ENCODE measurements around the gene CATSPER4. TPM values are rescaled to one million over a fixed set of nuclear protein-coding genes. Genes with fewer than 3 reads are reported as not detected.

CATSPER4 gene
- not detected for total RNA-seq

- DNase-seq (ENCODE audit: low spot score in 2 of 2) = no peak
- FAIRE-seq = no peak
Observed at GRCh38 chr1:26190373-26190987, at the start of gene CATSPER4. TSS of gene CATSPER4 (plus strand) at chr1:26190602. CDS start at chr1:26190628, 26 bp downstream.

GRCh38 chr1:26142159-26142558, 48.2 kb upstream of the CATSPER4 start:
- FAIRE-seq (no peak), DNase-seq (ENCODE audit: low spot score in 2 of 2) (no peak)

DNA sequence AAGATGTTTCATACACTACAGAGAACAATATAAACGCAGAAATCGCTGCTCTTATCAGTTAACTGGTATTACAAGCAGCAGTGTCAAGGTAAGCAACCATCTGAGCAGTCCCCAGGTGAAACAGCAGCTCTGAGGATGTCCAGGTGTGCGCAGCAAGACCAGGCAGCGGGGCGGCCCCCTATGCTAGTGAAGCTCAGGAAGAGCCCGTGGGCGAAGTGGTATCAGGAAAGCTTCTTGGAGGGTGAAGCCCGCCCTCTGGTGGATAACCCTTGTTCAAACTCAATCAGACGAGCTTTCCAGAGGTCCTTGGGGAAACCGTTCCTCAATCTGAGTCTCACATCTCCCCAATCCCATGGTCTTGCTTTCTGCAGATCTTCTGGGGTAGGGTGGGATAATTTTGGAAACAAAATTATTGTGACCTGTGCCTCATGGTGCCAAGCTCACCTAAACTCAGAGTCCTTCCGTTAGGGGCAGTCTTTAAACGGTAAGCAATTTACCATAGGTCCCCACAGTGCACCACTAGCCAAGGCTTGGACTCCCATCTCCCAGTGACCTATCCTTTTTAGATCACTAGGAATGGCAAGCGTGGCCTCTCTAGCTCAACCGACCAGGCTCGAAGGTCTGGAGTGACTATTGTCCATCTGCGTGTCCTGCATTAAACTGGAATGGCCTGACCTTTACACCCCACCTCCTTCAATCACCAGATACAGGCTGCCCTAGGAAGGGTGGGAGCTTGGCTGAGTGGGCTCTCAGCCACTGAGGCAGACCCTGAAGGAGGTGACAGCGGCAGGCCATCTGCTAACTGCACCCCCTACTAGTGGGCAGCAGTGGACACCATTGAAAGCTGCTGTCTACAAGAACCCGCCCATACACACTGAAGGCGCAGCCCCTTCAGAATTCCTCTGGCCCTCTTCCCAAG, 45.1 kb upstream of the CATSPER4 start:
- FAIRE-seq (no peak), DNase-seq (ENCODE audit: low spot score in 2 of 2) (peak; percentile 48 to 70)

DNA sequence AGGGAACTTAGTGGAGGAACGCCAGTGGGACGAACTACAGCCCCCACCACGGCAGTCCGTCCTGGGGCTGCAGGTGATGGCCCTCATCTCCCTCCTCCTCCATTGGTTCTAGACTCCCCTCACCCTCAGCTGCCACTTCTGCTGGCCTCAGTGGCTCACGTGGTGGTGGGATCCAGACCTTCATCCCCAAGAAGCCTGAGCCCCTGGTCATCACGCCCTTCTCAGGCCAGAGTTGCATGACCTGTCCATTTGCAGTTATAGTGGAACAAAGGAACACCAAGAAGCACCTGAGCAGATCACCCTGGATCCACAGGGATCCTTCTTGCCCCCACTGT, 44.5 kb upstream of the CATSPER4 start:
- DNase-seq (ENCODE audit: low spot score in 2 of 2) (no peak), FAIRE-seq (no peak)

DNA sequence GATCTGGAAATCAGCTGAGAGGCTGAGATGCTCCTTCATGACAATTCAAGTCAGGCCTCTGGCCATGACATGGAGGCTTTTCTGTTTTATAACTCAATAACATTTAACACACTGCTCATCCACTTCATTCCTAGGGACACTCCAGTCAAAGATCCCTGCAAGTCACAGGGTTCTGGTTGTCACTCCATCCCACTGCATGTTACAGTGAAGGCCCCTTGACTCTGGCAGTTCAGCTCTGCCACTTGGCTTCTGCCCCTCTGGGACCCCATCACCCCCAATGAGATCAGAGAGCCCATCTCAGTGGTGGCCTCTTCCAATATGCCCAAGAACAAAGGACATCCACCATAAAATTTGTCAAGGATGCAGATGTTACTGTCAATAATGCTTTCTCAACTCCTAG, 41.5 kb upstream of the CATSPER4 start:
- no peak for FAIRE-seq

DNA sequence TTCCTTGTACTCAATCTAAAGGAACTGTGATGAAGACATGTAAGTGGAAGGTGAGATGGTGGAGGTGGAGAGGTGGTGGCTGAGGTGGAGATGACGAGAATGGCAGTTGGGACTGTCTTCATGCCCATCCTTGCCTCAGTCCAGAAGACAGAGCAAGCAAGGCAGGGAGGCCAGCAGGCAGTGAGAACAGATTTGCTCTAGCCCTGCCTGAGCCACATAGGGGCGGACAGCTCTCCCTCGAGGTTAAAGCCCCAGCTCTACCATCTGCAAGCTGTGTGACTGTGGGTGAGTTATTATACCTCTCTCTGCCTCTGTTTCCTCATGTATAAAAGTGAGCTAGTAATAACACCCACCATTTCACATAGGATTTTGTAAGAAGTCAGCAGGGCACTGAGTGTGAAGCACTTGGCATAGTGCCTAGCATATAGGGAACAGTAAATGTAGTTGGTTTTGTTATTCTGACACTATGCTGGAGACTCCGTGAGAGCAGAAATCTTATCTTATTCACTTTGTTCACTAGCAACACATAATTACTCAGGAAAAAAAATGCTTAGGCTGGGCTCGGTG, 36.4 kb upstream of the CATSPER4 start:
- FAIRE-seq (no peak), DNase-seq (ENCODE audit: low spot score in 2 of 2) (no peak)

More for the DNA sequence above, 41.5 kb upstream of the CATSPER4 start:
- no peak for DNase-seq (ENCODE audit: low spot score in 2 of 2)

DNA sequence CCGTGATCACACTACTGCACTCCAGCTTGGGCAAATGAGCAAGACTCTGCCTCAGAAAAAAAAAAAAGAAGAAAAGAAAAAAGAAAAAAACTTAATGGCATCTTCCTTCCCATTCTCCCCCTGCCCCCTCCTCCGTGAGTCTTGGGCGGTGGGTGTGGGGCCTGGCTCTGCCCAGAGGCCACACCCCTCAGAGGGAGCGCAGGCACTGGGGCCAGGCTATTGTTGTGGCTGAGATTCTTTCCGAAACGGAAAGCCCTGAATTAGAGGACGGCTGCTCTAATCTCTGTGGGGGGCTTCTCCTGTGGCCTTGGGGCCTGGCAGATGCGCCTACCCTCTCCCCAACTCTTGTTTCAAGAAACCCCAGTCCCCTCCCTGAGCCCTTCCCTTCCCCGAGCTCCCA, 35.7 kb upstream of the CATSPER4 start:
- no peak for DNase-seq (ENCODE audit: low spot score in 2 of 2)
- FAIRE-seq = no peak

- DNase-seq (ENCODE audit: low spot score in 2 of 2) (no peak), FAIRE-seq (no peak)
Observed at GRCh38 chr1:26155370-26156284, 34.8 kb upstream of the CATSPER4 start.

DNA sequence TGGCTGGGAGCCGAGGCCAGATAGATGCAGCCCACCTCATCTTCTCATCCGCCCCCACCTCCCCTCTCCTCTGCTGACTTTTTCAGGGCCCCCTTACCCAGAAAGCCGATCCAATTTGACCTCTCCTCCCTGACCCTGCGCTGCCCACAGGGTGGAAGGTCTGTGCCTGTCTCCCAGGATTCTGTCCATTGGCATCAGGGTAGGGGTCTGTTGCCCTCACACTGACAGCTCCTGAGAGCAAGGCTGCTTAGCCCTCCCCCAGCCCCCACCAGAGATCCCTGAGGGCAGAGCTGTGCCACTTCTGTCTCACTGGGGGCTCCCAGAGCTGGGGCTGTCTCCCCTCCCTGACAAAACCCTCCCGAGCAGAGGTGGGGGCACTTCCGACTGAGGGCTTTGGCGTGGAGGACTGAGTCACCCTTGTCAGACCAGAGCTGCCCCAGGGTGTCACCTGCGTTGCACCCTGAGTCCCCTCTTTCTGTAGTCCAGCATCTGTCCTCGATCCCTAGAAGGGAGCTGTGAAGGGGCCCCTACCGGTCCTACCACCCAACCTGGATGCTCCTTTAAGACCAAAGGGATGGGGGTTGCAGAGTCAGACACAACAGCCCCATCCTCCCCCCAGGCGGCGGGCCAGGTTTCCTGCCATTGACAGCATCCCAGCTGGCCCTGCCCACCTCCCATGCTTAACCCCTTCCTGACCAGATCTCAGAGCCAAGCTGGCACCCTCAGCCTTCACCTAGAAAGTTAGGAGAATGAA, 33.9 kb upstream of the CATSPER4 start:
- DNase-seq (ENCODE audit: low spot score in 2 of 2) (no peak), FAIRE-seq (no peak)

GRCh38 chr1:26158271-26158907, 32.0 kb upstream of the CATSPER4 start:
- FAIRE-seq (no peak), DNase-seq (ENCODE audit: low spot score in 2 of 2) (no peak)

DNA sequence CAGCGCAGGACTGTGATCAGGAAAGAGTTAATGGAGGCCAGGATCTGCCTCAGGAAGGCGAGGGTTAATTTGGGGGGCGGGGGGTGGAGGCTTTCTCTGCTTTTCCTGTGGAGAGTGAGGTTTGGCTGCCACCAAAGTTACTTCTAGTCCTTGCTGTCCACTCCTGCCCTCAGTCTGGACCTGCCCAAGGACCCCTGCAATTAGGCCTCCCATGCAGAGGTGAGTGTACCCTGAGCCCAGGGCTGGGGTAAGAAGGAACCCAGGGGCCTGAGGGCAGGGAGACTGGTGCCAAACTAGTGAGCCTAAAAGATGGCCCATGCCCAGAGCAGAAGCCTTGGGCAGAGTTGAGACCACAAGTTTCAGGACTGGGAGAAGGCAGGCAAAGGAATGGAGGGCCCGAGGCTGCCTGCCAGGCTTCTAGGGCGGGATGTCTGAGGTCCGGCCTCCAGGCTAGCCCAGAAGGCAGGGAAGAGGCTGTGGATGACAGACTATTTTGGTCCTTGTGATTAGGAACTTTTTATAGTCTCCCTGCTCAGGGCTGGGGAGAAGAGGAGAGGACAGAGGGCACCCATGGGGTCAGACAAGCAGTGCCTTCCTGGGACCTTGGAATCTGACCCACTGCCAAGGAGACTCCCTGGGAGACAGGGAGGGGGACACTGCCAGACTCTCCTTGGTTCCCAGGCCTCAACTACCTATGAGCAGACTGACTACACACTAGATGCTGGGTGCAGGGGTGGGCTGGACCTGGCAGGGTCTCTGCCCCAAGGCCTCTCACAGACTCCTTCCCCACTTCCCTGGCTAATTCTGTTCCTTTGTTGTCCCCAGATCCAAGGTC, 31.3 kb upstream of the CATSPER4 start, which contains the start of gene FAM110D:
Gene FAM110D (plus strand): TSS at position 172 of the 835 bp plus-strand sequence. CDS start 2,213 bp downstream, outside the sequence.
- DNase-seq (ENCODE audit: low spot score in 2 of 2) = no peak
- no peak for FAIRE-seq

- DNase-seq (ENCODE audit: low spot score in 2 of 2) (no peak), FAIRE-seq (no peak)
Observed at GRCh38 chr1:26159743-26160039, 30.7 kb upstream of the CATSPER4 start.

GRCh38 chr1:26160527-26161414, 29.6 kb upstream of the CATSPER4 start:
- FAIRE-seq (no peak), DNase-seq (ENCODE audit: low spot score in 2 of 2) (no peak)

GRCh38 chr1:26161415-26162219, 28.8 kb upstream of the CATSPER4 start:
- no peak for FAIRE-seq
- DNase-seq (ENCODE audit: low spot score in 2 of 2) = peak; percentile 82 to 85

- FAIRE-seq = no peak
- DNase-seq (ENCODE audit: low spot score in 2 of 2) = no peak
Observed at GRCh38 chr1:26162220-26162709, 28.1 kb upstream of the CATSPER4 start.

- FAIRE-seq (no peak), DNase-seq (ENCODE audit: low spot score in 2 of 2) (no peak)
Observed at GRCh38 chr1:26163684-26164035, 26.7 kb upstream of the CATSPER4 start.
